ENCODE data around the gene PARD3B. TPM values are rescaled to one million over a fixed set of nuclear protein-coding genes. Genes with fewer than 3 reads are reported as not detected.

Gene PARD3B
- total RNA-seq, 1 donor from 2014 or later = 1.6 TPM

- Histone ChIP-seq H3K36me3 (ENCODE audit: control insufficient read depth, insufficient read depth, low read length) (no peaks in the 10 kb centered on the region), H3K27me3 (ENCODE audit: control insufficient read depth, insufficient read depth, low read length) (no peaks in the 10 kb centered on the region), H3K4me3 (ENCODE audit: low read depth, low read length) (no peak overlapping the region)
- FAIRE-seq = peak; percentile 80
- TF ChIP-seq CTCF (IDR thresholded peaks at IDR 0.05; ENCODE audit: insufficient read depth, low read length, severe bottlenecking) = no peak
- DNase-seq (ENCODE audit: low read depth) = peak; percentile 74
Measured at GRCh38 chr2:204650611-204651010, 105.3 kb downstream of the PARD3B start.

- TF ChIP-seq CTCF (IDR thresholded peaks at IDR 0.05; ENCODE audit: insufficient read depth, low read length, severe bottlenecking) = no peak
- no peak for DNase-seq (ENCODE audit: low read depth)
- Histone ChIP-seq H3K27me3 (ENCODE audit: control insufficient read depth, insufficient read depth, low read length) (no peaks in the 10 kb centered on the region), H3K4me3 (ENCODE audit: low read depth, low read length) (no peak overlapping the region), H3K36me3 (ENCODE audit: control insufficient read depth, insufficient read depth, low read length) (no peaks in the 10 kb centered on the region)
- no peak for FAIRE-seq
Measured at GRCh38 chr2:204652063-204652462, 106.8 kb downstream of the PARD3B start.

GRCh38 chr2:204654669-204655068, 109.4 kb downstream of the PARD3B start:
- peak; percentile 40 for DNase-seq (ENCODE audit: low read depth)
- TF ChIP-seq CTCF (IDR thresholded peaks at IDR 0.05; ENCODE audit: insufficient read depth, low read length, severe bottlenecking) = no peak
- Histone ChIP-seq H3K27me3 (ENCODE audit: control insufficient read depth, insufficient read depth, low read length) (no peaks in the 10 kb centered on the region), H3K4me3 (ENCODE audit: low read depth, low read length) (no peak overlapping the region), H3K36me3 (ENCODE audit: control insufficient read depth, insufficient read depth, low read length) (no peaks in the 10 kb centered on the region)
- no peak for FAIRE-seq

GRCh38 chr2:204655101-204655500, 109.8 kb downstream of the PARD3B start:
- Histone ChIP-seq H3K27me3 (ENCODE audit: control insufficient read depth, insufficient read depth, low read length) (no peaks in the 10 kb centered on the region), H3K36me3 (ENCODE audit: control insufficient read depth, insufficient read depth, low read length) (no peaks in the 10 kb centered on the region), H3K4me3 (ENCODE audit: low read depth, low read length) (no peak overlapping the region)
- no peak for TF ChIP-seq CTCF (IDR thresholded peaks at IDR 0.05; ENCODE audit: insufficient read depth, low read length, severe bottlenecking)
- DNase-seq (ENCODE audit: low read depth) (peak; percentile 60), FAIRE-seq (no peak)

- no peaks in the 10 kb centered on the region for H3K27me3 ChIP-seq (ENCODE audit: control insufficient read depth, insufficient read depth, low read length)
- no peak overlapping the region for H3K4me3 ChIP-seq (ENCODE audit: low read depth, low read length)
- TF ChIP-seq CTCF (IDR thresholded peaks at IDR 0.05; ENCODE audit: insufficient read depth, low read length, severe bottlenecking) = no peak
- no peaks in the 10 kb centered on the region for H3K36me3 ChIP-seq (ENCODE audit: control insufficient read depth, insufficient read depth, low read length)
- DNase-seq (ENCODE audit: low read depth) = no peak
- no peak for FAIRE-seq
Measured at GRCh38 chr2:204655626-204656025, 110.4 kb downstream of the PARD3B start.

- DNase-seq (ENCODE audit: low read depth) (peak; percentile 36), FAIRE-seq (peak; percentile 28)
- Histone ChIP-seq H3K36me3 (ENCODE audit: control insufficient read depth, insufficient read depth, low read length) (no peaks in the 10 kb centered on the region), H3K27me3 (ENCODE audit: control insufficient read depth, insufficient read depth, low read length) (no peaks in the 10 kb centered on the region), H3K4me3 (ENCODE audit: low read depth, low read length) (no peak overlapping the region)
- no peak for TF ChIP-seq CTCF (IDR thresholded peaks at IDR 0.05; ENCODE audit: insufficient read depth, low read length, severe bottlenecking)
Measured at GRCh38 chr2:204657024-204657423, 111.7 kb downstream of the PARD3B start.

Data from bronchial epithelial cell (primary cell).